Heart right ventricle (tissue), 16 donors: Measurements from ENCODE around the gene ARPP19. TPM values are rescaled to one million over a fixed set of nuclear protein-coding genes. Genes with fewer than 3 reads are reported as not detected.

ENCODE experiments used
- ATAC-seq, 8 donors: fragments of 200-7000 bp; cut with Tn5 transposase; one replicate each; pipeline ENCODE4 v1.9.1; 2020; ENCODE audit warnings: mild to moderate bottlenecking in 8 of 8, moderate library complexity in 8 of 8, moderate number of reproducible peaks in 1 of 8
- DNase-seq, 2 donors: peaks; one replicate each; pipeline ENCODE4 v3.0.0-alpha.2; 2020
- H3K27ac ChIP-seq, 10 donors: fragments of 200-600 bp; sonication (generic) in 2 of 10; one replicate each; pipeline versions ENCODE4 v1.5.0 to v1.8.0; 2020 to 2022; ENCODE audit warnings: mild to moderate bottlenecking in 3 of 10
- H3K27me3 ChIP-seq, 7 donors: fragments of 200-600 bp; one replicate each; pipeline ENCODE4 v1.8.0; 2021 to 2022; ENCODE audit warnings: mild to moderate bottlenecking in 2 of 7
- H3K36me3 ChIP-seq, 9 donors: fragments of 200-600 bp; sonication (generic) in 1 of 9; one replicate each; pipeline versions ENCODE4 v1.5.0 to v1.8.0; 2020 to 2022; ENCODE audit warnings: mild to moderate bottlenecking in 2 of 9
- H3K4me1 ChIP-seq, 9 donors: fragments of 200-600 bp; sonication (generic) in 1 of 9; one replicate each; pipeline versions ENCODE4 v1.5.0 to v1.8.0; 2020 to 2022; ENCODE audit warnings: mild to moderate bottlenecking in 4 of 9
- H3K4me3 ChIP-seq, 10 donors: fragments of 200-600 bp; sonication (generic) in 2 of 10; one replicate each; pipeline versions ENCODE4 v1.5.0 to v1.8.0; 2020 to 2022; ENCODE audit warnings: mild to moderate bottlenecking in 7 of 10, moderate library complexity in 2 of 10
- H3K9me3 ChIP-seq, 11 donors: fragments of 200-600 bp in 10 of 11; sonication (generic) in 2 of 11; one replicate each; pipeline versions ENCODE4 v1.5.0 to v1.8.0; 2013 to 2022; ENCODE audit warnings: mild to moderate bottlenecking in 2 of 11, control low read depth in 1 of 11, moderate library complexity in 1 of 11
- CTCF ChIP-seq, 9 donors: fragments of 200-600 bp; sonication (generic) in 2 of 9; IDR thresholded peaks; one replicate each; pipeline versions ENCODE4 v1.5.0 to v1.8.0; 2021 to 2022; ENCODE audit warnings: antibody characterized with exemption in 9 of 9, mild to moderate bottlenecking in 5 of 9, moderate library complexity in 1 of 9
- WGBS, 2 donors: extraction: QIAGEN DNeasy Blood & Tissue Kit; methylation state at CpG; one replicate each; pipeline ENCODE4 v1.1.7; 2013; ENCODE audit warnings: inconsistent platforms in 1 of 2; 5-methylcytosine and 5-hydroxymethylcytosine counted together
- intact Hi-C, 10 donors: fragments of 100-400 bp; cut with DNase I; formaldehyde crosslinking; loops; one replicate each; pipeline versions ENCODE4 v1.11.1 to v1.14.2; 2022
- polyA plus RNA-seq, 2 donors: library from polyadenylated mRNA; stranded (reverse); fragments of 200-250 nt; gene quantifications; one replicate each; pipeline ENCODE4 v1.2.3, GENCODE V29; 2013
- total RNA-seq, 10 donors: library from RNA; stranded (reverse); fragmentation: NEBNext Ultra II Directional in 3 of 10; extraction: Animal tissue kit (Norgen Biotek cat#: 25700) in 3 of 10; gene quantifications; one replicate each; pipeline versions ENCODE4 v1.2.1 to v1.2.4, GENCODE V29; 2021 to 2023
- donor health status: Arrhythmogenic right ventricular cardiomyopathy.
- donor health status: ischemic (EF 13 %, LVEDD 7.1; RV severe dilation, severe dysfunction).
- donor health status: healthy with polysubstance abuse.
- donor health status: DM: no; HTN: yes; CAD: no.
- donor health status: DM: no; HTN: no; CAD: no.
- donor health status: ischemic (EF 25% LVEDD 6.9; RV normal size, moderate dysfunction).
- donor health status: ischemic (EF 25% LVEDD 5.7; RV mildly dilated, moderate dysfunction).
- donor health status: healthy.
- donor health status: DM: yes; HTN: yes; CAD: no.
- donor health status: Ischemic cardiomyopathy.
- donor health status: ischemic (EF 35%, LVEDD 5.7; RV mildly dilated, moderate dysfunction).
- donor health status: nonischemic (EF 11% LVEDD 7.7; RV severe dilation, severe dysfunction).
- donor health status: DM: yes; HTN: yes; CAD: no.
- donor health status: PGD.
- donor health status: ischemic (EF 29% LVEDD 5.4; RV normal size, mild dysfunction).
- donor health status: nonischemic (EF 23%, LVEDD 6.1; RV moderate dilation, normal function).

ARPP19 gene
- total and polyA plus RNA-seq, 12 donors = 20.1 to 166 (median 145) TPM

- Histone ChIP-seq H3K27ac (peak overlapping the region in 1 of 10 donors; percentile 81), H3K4me1 (peaks cover 3 to 24% (median 16%) of the 10 kb centered on the region in 9 donors), H3K9me3 (no peaks in the 10 kb centered on the region), H3K4me3 (peak overlapping the region in 5 of 10 donors; percentile 84 to 92 (median 88)), H3K36me3 (no peaks in the 10 kb centered on the region), H3K27me3 (peaks cover 0 to 39% (median 5%) of the 10 kb centered on the region in 7 donors)
- no peak for TF ChIP-seq CTCF (IDR thresholded peaks at IDR 0.05)
- 41 to 44% methylated on average over 11 of the region's 11 CpGs for WGBS, 2 donors
- DNase-seq (no peak), ATAC-seq (no peak)
- intact Hi-C loops = loop anchor here in 5 of 10 donors (2.0 to 10.0 kb wide), 7 partner anchors 37 to 205 kb away; no protein-coding TSS in a partner anchor
These were observed 38.9 kb downstream of the ARPP19 start for GRCh38 chr15:52529940-52530339.

- Histone ChIP-seq H3K4me3 (peak overlapping the region; percentile 33 to 92 (median 84)), H3K27ac (peak overlapping the region; percentile 44 to 93 (median 82)), H3K36me3 (no peaks in the 10 kb centered on the region), H3K27me3 (peaks cover 0 to 34% (median 5%) of the 10 kb centered on the region in 7 donors), H3K4me1 (peaks cover 3 to 28% (median 16%) of the 10 kb centered on the region in 9 donors), H3K9me3 (no peaks in the 10 kb centered on the region)
- WGBS, 2 donors = 3 to 4% methylated on average over 28 of the region's 28 CpGs
- TF ChIP-seq CTCF (IDR thresholded peaks at IDR 0.05) = no peak
- DNase-seq (no peak), ATAC-seq (peak in 4 of 8 donors; percentile 2 to 60 (median 12))
- intact Hi-C loops = loop anchor here in 4 of 10 donors (5.0 to 10.0 kb wide), 6 partner anchors 55 to 205 kb away; no protein-coding TSS in a partner anchor
These were observed 39.4 kb downstream of the ARPP19 start for GRCh38 chr15:52529341-52529924.

- peaks cover 0 to 27% (median 5%) of the 10 kb centered on the region in 7 donors for H3K27me3 ChIP-seq
- ATAC-seq (peak; percentile 84 to 95 (median 91)), DNase-seq (peak; percentile 60 to 74)
- intact Hi-C loops = loop anchor here in 4 of 10 donors (5.0 to 10.0 kb wide), 6 partner anchors 56 to 206 kb away; no protein-coding TSS in a partner anchor
- no peaks in the 10 kb centered on the region for H3K9me3 ChIP-seq
- peak within 1 kb of the TSS; percentile 62 to 93 (median 86) for H3K27ac ChIP-seq
- peaks cover 3 to 34% (median 16%) of the 10 kb centered on the region in 9 donors for H3K4me1 ChIP-seq
- WGBS, 2 donors = 1% methylated on average over 66 to 103 of the region's 103 CpGs
- peak within 1 kb of the TSS; percentile 61 to 92 (median 84) for H3K4me3 ChIP-seq
- H3K36me3 ChIP-seq = no peaks in the 10 kb centered on the region
- TF ChIP-seq CTCF (IDR thresholded peaks at IDR 0.05) = peak in 3 of 9 donors; percentile 15 to 47 (median 40)
These were observed 40.1 kb downstream of the ARPP19 start, which contains the start of gene MYO5A for GRCh38 chr15:52528564-52529340. Gene MYO5A (minus strand): TSS chr15:52528880. CDS start chr15:52528806, 74 bp downstream.
